T47D (cell line): Measurements from ENCODE around the gene AXL.

Source experiments
- DNase-seq, 2 experiments: peaks; one replicate each; pipeline versions ENCODE4 v3.0.0 to v3.0.0-alpha.2; 2011 to 2012; ENCODE audit warnings: low read depth in 1 of 2, low spot score in 1 of 2
- JUND ChIP-seq: IDR thresholded peaks from 2 replicates; pipeline ENCODE4 v1.6.1; 2012; ENCODE audit warnings: low read depth
- in situ Hi-C: cut with HindIII; loops from 2 replicates; pipeline ENCODE4 v1.10.0; 2016; ENCODE audit warnings: low sequenced_read_pairs, low pct_unique_long_range_greater_than_20kb

The AXL gene

GRCh38 chr19:41311072-41311471, 92.0 kb downstream of the AXL start:
- DNase-seq: no peak
- in situ Hi-C loops: no loop called here
- TF ChIP-seq JUND: no peak
